Sigmoid colon (tissue), 4 donors: ENCODE measurements around the gene ZNF138.

Experiments used
- CTCF ChIP-seq, 4 experiments: fragments of 450-650 bp in 3 of 4; fragments of 200-600 bp in 1 of 4; IDR thresholded peaks; one replicate each; pipeline ENCODE4 v1.5.1; 2016 to 2019; ENCODE audit warnings: antibody characterized with exemption in 4 of 4, mild to moderate bottlenecking in 3 of 4, moderate library complexity in 2 of 4
- POLR2A ChIP-seq, 2 donors: fragments of 450-650 bp; IDR thresholded peaks; one replicate each; pipeline ENCODE4 v1.6.1; 2016; ENCODE audit warnings: antibody characterized with exemption in 2 of 2, mild to moderate bottlenecking in 2 of 2, moderate library complexity in 2 of 2
- POLR2AphosphoS5 ChIP-seq, 4 donors: sonication (generic); formaldehyde crosslinking; IDR thresholded peaks; one replicate each; pipeline ENCODE4 v1.6.1; 2017; ENCODE audit warnings: antibody characterized with exemption in 4 of 4

DNA sequence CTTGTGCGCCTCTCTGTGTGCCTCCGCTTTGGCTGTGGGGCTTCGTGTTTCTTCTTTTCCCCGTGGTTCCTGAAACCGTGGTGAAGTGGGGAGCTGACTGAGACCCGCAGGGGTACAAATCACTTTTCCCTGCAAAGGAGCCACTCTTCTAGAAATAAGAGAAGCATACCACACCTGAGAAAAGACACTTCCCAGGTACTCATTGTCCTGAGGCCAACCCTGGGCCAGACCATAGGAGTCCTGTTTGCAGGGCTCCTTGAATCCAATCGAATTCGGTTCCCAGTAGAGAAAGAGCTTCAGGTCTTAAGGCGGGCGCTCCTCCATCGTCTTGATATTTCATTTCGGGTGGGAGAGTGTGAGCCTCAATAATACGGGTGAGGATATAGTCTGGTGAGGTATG is 76.4 kb downstream of the ZNF138 start:
- TF ChIP-seq CTCF (IDR thresholded peaks at IDR 0.05) (no peak), POLR2AphosphoS5 (IDR thresholded peaks at IDR 0.05) (no peak), POLR2A (IDR thresholded peaks at IDR 0.05) (no peak)
